ENCODE data around the gene LTBP1.

DNA sequence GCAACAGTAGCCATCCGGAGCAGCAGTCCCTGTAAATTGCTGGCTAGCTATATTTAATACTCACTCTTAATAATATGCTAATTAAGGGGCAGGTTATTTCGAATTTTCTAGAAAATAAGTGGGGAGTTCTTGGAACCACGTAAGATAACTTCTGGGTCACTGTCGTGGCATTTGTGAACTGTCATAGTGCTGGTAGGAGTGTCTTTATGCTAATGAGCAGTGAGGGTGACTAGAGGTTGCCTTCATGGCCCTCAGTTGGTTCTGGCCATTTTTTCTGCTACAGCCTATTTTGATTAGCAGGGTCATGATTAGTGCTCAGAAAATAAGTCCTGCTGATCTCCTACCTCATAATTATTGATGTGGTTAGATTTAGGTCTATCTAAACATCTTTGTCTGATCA is 279.8 kb downstream of the LTBP1 start:
- TF ChIP-seq, protein P1, sequence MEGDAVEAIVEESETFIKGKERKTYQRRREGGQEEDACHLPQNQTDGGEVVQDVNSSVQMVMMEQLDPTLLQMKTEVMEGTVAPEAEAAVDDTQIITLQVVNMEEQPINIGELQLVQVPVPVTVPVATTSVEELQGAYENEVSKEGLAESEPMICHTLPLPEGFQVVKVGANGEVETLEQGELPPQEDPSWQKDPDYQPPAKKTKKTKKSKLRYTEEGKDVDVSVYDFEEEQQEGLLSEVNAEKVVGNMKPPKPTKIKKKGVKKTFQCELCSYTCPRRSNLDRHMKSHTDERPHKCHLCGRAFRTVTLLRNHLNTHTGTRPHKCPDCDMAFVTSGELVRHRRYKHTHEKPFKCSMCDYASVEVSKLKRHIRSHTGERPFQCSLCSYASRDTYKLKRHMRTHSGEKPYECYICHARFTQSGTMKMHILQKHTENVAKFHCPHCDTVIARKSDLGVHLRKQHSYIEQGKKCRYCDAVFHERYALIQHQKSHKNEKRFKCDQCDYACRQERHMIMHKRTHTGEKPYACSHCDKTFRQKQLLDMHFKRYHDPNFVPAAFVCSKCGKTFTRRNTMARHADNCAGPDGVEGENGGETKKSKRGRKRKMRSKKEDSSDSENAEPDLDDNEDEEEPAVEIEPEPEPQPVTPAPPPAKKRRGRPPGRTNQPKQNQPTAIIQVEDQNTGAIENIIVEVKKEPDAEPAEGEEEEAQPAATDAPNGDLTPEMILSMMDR (conservative IDR thresholded peaks at IDR 0.05; ENCODE audit: low read length), result no peak
- no peak for TF ChIP-seq EZH2phosphoT487 (IDR thresholded peaks at IDR 0.05; ENCODE audit: borderline replicate concordance, low read depth, low read length)
